Right forelimb (tissue), 1 donor: ENCODE results near the gene SUPT3H.

Experiments
- DNase-seq: peaks from one replicate; pipeline ENCODE4 v3.0.0-alpha.2; 2018

The SUPT3H gene

DNA sequence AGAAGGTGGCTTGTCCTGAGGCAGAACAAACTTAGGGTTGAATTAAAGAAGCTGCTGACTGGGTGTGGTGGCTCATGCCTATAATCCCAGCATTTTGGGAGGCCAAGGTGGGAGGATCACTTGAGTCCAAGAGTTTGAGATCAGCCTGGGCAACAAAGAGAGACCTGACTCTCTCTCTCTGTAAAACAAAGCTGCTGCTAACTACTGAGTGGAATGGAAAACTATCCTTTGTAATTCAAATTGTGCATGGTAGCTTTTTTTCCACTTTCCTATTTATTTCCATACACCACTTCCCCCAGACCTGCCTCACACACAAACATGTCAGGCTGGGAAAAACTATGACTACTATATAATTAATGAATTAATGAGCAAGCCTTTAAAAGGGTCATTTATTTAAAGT, 553.2 kb downstream of the SUPT3H start:
- no peak for DNase-seq

- no peak for DNase-seq
Measured at GRCh38 chr6:44820759-44821158, 557.0 kb downstream of the SUPT3H start.

DNA sequence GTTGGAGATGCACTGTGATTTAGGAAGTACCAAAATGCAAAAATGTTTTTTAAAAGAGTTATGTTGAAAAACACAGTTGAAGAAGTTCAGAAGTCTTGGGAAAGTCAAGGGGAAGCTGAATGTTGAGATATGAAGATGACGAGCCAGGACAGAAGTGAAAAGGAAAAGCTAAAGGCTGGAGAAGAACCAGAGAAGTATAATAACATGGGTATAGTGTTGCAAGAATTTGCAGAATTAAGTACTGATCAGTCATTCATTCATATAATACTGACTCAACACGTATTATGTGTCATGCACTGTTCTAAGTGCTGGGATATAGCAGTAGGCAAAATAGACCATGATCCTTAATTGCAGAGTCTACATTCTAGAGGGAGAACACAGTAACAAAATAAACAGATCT, 557.4 kb downstream of the SUPT3H start:
- DNase-seq = no peak

GRCh38 chr6:44811456-44811855, 566.3 kb downstream of the SUPT3H start:
- no peak for DNase-seq

DNA sequence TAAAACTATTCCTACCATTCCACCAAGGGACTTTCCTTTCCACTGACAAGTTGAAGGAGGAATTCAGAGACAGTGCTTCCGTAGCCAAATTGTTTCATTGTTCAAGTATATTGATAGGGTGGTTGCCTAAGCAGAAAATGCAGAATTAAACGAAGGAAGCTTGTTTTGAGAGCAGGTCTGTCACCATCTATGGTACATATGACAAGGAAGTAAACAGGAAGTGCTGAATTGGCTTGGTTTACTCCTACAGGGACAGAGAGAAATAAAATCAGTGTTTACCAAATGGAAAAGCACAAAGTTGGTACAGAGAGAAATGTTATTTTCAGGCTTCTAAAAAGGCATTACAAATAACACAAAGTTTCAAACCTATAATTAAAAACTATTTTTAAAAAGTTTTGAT, 568.5 kb downstream of the SUPT3H start:
- DNase-seq = no peak

GRCh38 chr6:44808148-44808547, 569.6 kb downstream of the SUPT3H start:
- no peak for DNase-seq

GRCh38 chr6:44806656-44807055, 571.1 kb downstream of the SUPT3H start:
- no peak for DNase-seq

DNA sequence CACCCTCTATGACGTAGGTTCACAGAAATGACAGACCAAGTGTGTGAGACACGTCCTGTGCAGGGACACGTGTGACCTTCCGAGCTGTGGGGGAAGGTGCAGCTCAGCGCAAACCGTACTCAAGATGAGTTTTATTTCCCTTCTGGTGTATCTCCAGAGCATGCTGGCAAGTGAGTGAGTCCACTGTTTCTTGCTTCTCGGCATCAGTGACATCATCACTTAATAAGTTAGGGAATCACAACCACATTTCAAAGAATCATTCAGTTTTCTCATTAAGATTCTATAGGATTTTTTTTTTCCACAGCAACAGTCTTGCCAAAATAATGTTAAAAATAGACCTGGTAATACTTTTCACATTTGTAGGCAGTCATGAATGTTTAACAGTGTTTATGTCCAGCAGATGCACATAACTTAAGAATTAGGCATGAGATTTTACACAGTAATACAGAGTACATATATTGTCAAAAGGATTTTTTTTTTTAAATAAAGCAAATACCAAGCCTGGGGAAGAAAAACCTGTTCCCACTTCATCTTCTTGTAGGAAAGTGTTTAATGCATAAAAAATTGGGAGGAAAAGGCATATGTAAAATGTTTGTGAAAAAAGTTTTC, 572.4 kb downstream of the SUPT3H start:
- DNase-seq = peak; percentile 55

DNA sequence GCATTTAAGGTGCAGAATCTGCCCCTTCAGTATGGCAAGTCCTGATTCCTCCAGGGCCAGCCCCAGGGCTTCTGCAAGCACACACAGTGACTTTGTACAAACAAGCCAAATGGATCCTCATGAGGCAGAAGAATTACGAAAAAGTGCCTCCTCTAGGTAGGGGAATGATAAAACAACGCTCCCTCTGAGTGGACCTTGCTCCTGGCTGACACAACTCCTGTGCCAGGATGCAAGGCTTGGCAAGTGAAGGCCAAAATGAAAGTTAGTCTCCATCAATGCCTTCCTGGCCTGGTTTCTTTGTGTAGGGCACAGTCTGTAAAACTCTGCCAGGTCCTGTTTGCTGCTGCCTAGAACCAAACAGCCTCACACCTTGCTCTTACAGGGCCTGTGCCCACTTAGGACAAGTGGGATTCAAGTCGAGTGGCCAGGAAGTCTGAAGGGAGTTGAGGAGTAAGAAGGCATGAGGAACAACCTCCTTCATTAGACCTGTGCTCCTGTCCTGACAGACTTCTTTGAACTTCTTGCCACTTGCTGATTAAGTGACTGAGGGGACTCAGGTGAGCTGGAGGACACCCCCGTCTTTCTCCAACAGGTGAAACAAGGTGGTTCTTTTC, 573.1 kb downstream of the SUPT3H start:
- no peak for DNase-seq

GRCh38 chr6:44804016-44804415, 573.7 kb downstream of the SUPT3H start:
- no peak for DNase-seq

- no peak for DNase-seq
Measured at GRCh38 chr6:44800784-44801592, 576.7 kb downstream of the SUPT3H start.

DNA sequence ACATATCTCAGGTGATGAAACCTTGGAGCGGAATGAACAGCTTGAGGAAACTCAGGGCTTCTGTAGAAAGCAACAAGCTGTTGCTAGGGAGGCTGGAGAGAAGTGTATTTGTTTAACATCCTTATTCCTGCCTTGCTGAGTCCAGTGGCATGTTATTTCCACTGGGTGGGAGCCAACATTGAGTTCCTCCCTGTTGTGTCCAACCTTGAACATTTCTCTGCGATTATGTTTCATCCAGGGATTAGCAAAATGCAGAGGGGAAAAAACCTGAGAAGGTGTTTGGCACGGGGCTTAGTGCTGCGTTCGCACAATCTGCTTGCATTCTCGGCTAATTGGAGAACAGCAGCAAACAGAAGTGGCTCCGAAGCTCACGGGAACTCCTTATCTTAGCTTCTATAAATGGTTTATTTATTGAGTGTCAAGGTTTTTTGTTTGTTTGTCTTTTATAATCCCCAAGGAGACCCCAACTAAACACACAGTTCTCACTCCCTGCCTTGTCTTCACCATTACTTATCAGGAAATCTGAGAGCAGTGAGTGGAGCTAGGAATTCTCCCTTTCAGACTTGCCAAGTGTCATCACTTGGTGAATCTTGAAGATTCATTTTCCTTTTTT, 577.5 kb downstream of the SUPT3H start:
- DNase-seq = peak; percentile 70

GRCh38 chr6:44797746-44798145, 580.0 kb downstream of the SUPT3H start:
- DNase-seq = no peak

DNA sequence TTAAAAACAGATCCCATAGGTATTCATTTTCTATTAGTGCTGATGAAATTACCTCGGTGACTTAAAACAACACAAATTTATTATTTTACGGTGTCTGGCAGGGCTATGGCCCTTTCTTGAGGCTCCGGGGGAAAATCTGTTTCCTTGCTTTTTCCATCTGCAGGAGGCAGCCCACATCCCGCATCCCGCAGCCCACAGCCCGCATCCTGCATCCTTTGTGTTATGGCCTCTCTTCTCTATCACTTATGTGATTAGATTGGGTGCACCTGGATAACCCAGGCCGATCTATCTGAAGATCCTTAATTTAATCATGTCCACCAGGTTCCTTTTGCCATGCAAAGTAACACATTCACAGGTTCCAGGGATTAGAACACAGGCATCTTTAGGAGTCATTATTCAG, 582.4 kb downstream of the SUPT3H start:
- no peak for DNase-seq

- DNase-seq = no peak
Measured at GRCh38 chr6:44789806-44790205, 587.9 kb downstream of the SUPT3H start.

GRCh38 chr6:44789061-44789460, 588.7 kb downstream of the SUPT3H start:
- DNase-seq = no peak

DNA sequence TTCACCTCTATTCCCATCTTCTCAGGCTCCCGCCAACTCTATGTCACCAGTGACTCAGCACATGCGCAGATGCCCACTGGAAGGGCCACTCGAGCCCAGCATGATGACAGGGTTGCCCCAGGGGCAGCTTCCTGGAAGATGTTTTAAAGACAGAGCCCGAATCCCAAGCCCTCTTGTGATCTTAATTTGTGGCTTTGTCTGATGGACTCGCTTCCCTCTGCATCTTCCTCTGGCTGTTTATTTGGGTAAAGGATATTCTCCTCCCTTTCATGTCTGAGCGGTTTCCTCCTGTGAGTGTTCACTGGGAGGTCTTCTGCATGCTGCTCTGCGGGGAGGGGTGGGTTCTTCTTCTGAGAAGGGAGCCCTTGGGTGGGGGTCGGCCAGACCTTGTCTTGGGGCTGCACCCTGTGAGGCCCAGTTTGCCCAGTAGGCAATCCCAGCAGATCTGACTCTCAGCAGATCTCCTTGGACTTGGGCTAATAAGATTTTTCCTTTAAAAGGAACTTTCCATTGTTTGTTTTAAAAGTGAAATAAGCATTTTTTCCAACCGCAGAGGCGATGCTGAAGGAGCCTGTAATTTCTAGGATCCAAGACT, 589.2 kb downstream of the SUPT3H start:
- no peak for DNase-seq

- no peak for DNase-seq
Measured at GRCh38 chr6:44787254-44787834, 590.4 kb downstream of the SUPT3H start.

GRCh38 chr6:44785130-44785529, 592.6 kb downstream of the SUPT3H start:
- DNase-seq = no peak

DNA sequence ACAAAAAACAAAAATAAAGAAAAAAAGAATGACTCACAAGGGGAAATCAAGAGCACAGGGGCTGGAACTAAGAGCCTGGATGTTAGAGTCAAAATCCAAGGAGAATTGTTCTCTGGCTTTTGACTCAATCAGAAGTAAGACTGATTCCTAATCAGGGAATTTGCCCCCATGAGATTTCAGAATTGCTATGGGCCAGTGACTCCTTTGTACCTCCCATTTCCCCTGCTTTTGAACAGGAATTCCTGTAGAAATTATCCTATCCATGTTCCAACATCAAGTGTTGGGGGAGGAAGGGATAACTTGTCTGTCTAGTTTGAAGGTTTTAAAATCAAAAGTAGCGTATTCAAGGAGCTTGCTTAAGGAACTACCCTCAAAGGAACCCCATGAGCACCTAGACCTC, 593.5 kb downstream of the SUPT3H start:
- no peak for DNase-seq

DNA sequence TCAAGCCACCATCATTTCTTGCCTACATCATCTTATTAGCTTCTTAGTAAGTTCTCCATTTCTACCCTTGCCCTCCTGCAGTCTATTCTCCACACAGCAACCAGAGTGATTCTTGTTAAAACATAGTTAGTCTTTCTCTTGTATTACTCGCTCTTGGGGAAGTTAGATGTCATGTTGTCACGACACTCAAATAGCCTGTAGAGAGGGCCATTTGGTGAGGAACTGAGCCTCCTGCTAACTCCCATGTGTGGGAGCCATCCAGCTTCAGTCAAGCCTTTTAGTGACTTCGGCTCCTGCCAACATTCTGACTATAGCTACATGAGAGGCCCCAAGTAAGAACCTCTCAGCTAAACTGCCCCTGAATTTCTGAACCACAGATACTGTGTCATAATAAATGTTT, 594.8 kb downstream of the SUPT3H start:
- no peak for DNase-seq

- DNase-seq = no peak
Measured at GRCh38 chr6:44781912-44782597, 595.7 kb downstream of the SUPT3H start.
